H1 (cell line): Measurements from ENCODE around the gene GSTO2. TPM values are rescaled to one million over a fixed set of nuclear protein-coding genes. Genes with fewer than 3 reads are reported as not detected.

Source experiments
- CTCF ChIA-PET: fragments of 300-600 bp; sonication (Branson Sonifier 250); formaldehyde crosslinking; loops from one replicate; lab custom pipeline; 2021; ENCODE audit not compliant: partially characterized antibody; lab: Charles Lee
- POLR2A ChIA-PET: fragments of 300-600 bp; sonication (Branson Sonifier 250); formaldehyde crosslinking; loops from one replicate; lab custom pipeline; 2021; ENCODE audit warnings: inconsistent platforms; ENCODE audit not compliant: partially characterized antibody; lab: Charles Lee
- DNase-seq, 2 experiments: peaks; one replicate each; pipeline versions ENCODE4 v3.0.0 to v3.0.0-alpha.2; 2010 to 2022; ENCODE audit warnings: low spot score in 2 of 2, low read depth in 1 of 2, mixed read lengths in 1 of 2
- FAIRE-seq: peaks from 2 replicates; lab custom pipeline; 2011; peaks lifted over from hg19 to GRCh38; lab: Jason Lieb, UNC
- H2AFZ ChIP-seq: 2 replicates; pipeline ENCODE4 v1.8.1; 2012; ENCODE audit warnings: low read length, inconsistent platforms
- H2AK5ac ChIP-seq: 2 replicates; pipeline ENCODE4 v1.6.1; 2013; ENCODE audit warnings: low read depth, low read length
- H2BK120ac ChIP-seq: replicated peaks from 2 replicates; pipeline ENCODE3; 2013; ENCODE audit warnings: low read depth, low read length, inconsistent platforms
- H2BK12ac ChIP-seq: 2 replicates; pipeline ENCODE4 v1.6.1; 2013; ENCODE audit warnings: low read depth, low read length
- H2BK15ac ChIP-seq: 2 replicates; pipeline ENCODE4 v1.6.1; 2013; ENCODE audit warnings: low read length
- H2BK20ac ChIP-seq: 2 replicates; pipeline ENCODE4 v1.6.1; 2013; ENCODE audit warnings: low read length
- H2BK5ac ChIP-seq: 2 replicates; pipeline ENCODE4 v1.6.1; 2013; ENCODE audit warnings: low read depth, low read length
- H3K14ac ChIP-seq: 2 replicates; pipeline ENCODE4 v1.6.1; 2013; ENCODE audit warnings: inconsistent platforms; ENCODE audit not compliant: insufficient read length
- H3K18ac ChIP-seq: 2 replicates; pipeline ENCODE4 v1.6.1; 2013; ENCODE audit warnings: low read length; ENCODE audit errors: extremely low read depth
- H3K23ac ChIP-seq: 2 replicates; pipeline ENCODE4 v1.6.1; 2013; ENCODE audit warnings: inconsistent platforms; ENCODE audit not compliant: insufficient read length
- H3K23me2 ChIP-seq: 2 replicates; pipeline ENCODE4 v1.6.1; 2013; ENCODE audit warnings: low read depth, low read length
- H3K27ac ChIP-seq: 2 replicates; pipeline ENCODE4 v1.6.1; 2011; ENCODE audit warnings: low read depth, low read length, inconsistent platforms
- H3K27me3 ChIP-seq, 4 experiments: replicated peaks in 1 of 4; 1 replicate in 1 of 4; 2 replicates in 3 of 4; pipeline versions ENCODE4 v1.6.1 to v1.8.1; 2011 to 2013; ENCODE audit warnings: low read length in 3 of 4, mild to moderate bottlenecking in 3 of 4, inconsistent platforms in 2 of 4, mixed read lengths in 2 of 4, moderate library complexity in 1 of 4; ENCODE audit not compliant: control insufficient read depth in 3 of 4, insufficient read depth in 3 of 4; ENCODE audit errors: extremely low read depth in 1 of 4
- H3K36me3 ChIP-seq, 4 experiments: 2 replicates each; pipeline versions ENCODE4 v1.6.1 to v1.8.1; 2011 to 2013; ENCODE audit warnings: mild to moderate bottlenecking in 4 of 4, low read length in 3 of 4, moderate library complexity in 2 of 4, control low read depth in 1 of 4, inconsistent platforms in 1 of 4; ENCODE audit not compliant: insufficient read depth in 4 of 4, control insufficient read depth in 2 of 4
- H3K4ac ChIP-seq: replicated peaks from 2 replicates; pipeline ENCODE3; 2013; ENCODE audit warnings: low read length, low read depth, mixed read lengths, inconsistent platforms; ENCODE audit not compliant: insufficient read length
- H3K4me1 ChIP-seq, 4 experiments: replicated peaks in 1 of 4; 1 replicate in 1 of 4; 2 replicates in 3 of 4; pipeline versions ENCODE4 v1.6.1 to v1.8.1; 2011 to 2013; ENCODE audit warnings: low read length in 3 of 4, inconsistent platforms in 2 of 4, mixed read lengths in 1 of 4; ENCODE audit not compliant: insufficient read depth in 4 of 4, control insufficient read depth in 3 of 4
- H3K4me2 ChIP-seq, 2 experiments: 2 replicates each; pipeline versions ENCODE4 v1.6.1 to v1.8.1; 2011 to 2013; ENCODE audit warnings: low read depth in 2 of 2, low read length in 2 of 2, control low read depth in 1 of 2, inconsistent platforms in 1 of 2, mild to moderate bottlenecking in 1 of 2; ENCODE audit not compliant: insufficient read depth in 1 of 2
- H3K4me3 ChIP-seq, 4 experiments: fragments of 200-600, 300-600 bp in 1 of 4; sonication (generic), shearing (Covaris generic), sonication (Bioruptor Twin) in 1 of 4; 2 replicates each; pipeline versions ENCODE4 v1.5.1 to v1.8.1; 2011 to 2016; ENCODE audit warnings: low read length in 4 of 4, low read depth in 3 of 4, control low read depth in 2 of 4, inconsistent platforms in 2 of 4, mild to moderate bottlenecking in 2 of 4, mixed read lengths in 1 of 4, moderate library complexity in 1 of 4; ENCODE audit not compliant: insufficient read depth in 2 of 4; ENCODE audit errors: extremely low read depth in 1 of 4
- H3K56ac ChIP-seq: replicated peaks from 2 replicates; pipeline ENCODE3; 2013; ENCODE audit warnings: low read depth, mild to moderate bottlenecking, mixed read lengths, low read length, inconsistent platforms; ENCODE audit not compliant: insufficient read length
- H3K79me1 ChIP-seq: 2 replicates; pipeline ENCODE4 v1.6.1; 2013; ENCODE audit warnings: low read depth, low read length, control low read depth
- H3K79me2 ChIP-seq, 2 experiments: 2 replicates each; pipeline versions ENCODE4 v1.6.1 to v1.8.1; 2012 to 2013; ENCODE audit warnings: low read length in 2 of 2, mild to moderate bottlenecking in 2 of 2, inconsistent platforms in 1 of 2; ENCODE audit not compliant: insufficient read depth in 2 of 2, control insufficient read depth in 1 of 2
- H3K9ac ChIP-seq, 4 experiments: replicated peaks in 1 of 4; 1 replicate in 1 of 4; 2 replicates in 3 of 4; pipeline versions ENCODE4 v1.6.1 to v1.8.1; 2011 to 2013; ENCODE audit warnings: low read depth in 3 of 4, low read length in 3 of 4, control low read depth in 2 of 4, mild to moderate bottlenecking in 2 of 4, moderate library complexity in 2 of 4, inconsistent platforms in 1 of 4; ENCODE audit errors: extremely low read depth in 1 of 4
- H3K9me3 ChIP-seq, 2 experiments: 2 replicates each; pipeline versions ENCODE4 v1.6.1 to v1.8.1; 2012 to 2013; ENCODE audit warnings: mild to moderate bottlenecking in 2 of 2, moderate library complexity in 2 of 2, control low read depth in 1 of 2, inconsistent platforms in 1 of 2, low read depth in 1 of 2, low read length in 1 of 2, mixed read lengths in 1 of 2; ENCODE audit not compliant: insufficient read depth in 2 of 2
- H4K20me1 ChIP-seq, 2 experiments: replicated peaks in 1 of 2; 2 replicates each; pipeline versions ENCODE3 to v1.8.1; 2011 to 2013; ENCODE audit warnings: inconsistent platforms in 2 of 2, low read length in 2 of 2, mild to moderate bottlenecking in 1 of 2; ENCODE audit not compliant: insufficient read depth in 2 of 2, control insufficient read depth in 1 of 2
- H4K5ac ChIP-seq: 2 replicates; pipeline ENCODE4 v1.6.1; 2013; ENCODE audit warnings: low read length, low read depth, mixed read lengths, inconsistent platforms; ENCODE audit not compliant: insufficient read length
- H4K8ac ChIP-seq: 2 replicates; pipeline ENCODE4 v1.8.0; 2013; ENCODE audit warnings: mild to moderate bottlenecking, moderate library complexity, low read length, inconsistent platforms; ENCODE audit not compliant: insufficient read depth; ENCODE audit errors: extremely low read depth
- H4K91ac ChIP-seq: replicated peaks from 2 replicates; pipeline ENCODE3; 2013; ENCODE audit warnings: low read length, mixed read lengths, inconsistent platforms; ENCODE audit not compliant: insufficient read length
- CHD1 ChIP-seq: IDR thresholded peaks from 2 replicates; pipeline ENCODE4 v1.6.1; 2012; ENCODE audit warnings: low read depth, low read length, improper control_type of control experiment
- EGR1 ChIP-seq: IDR thresholded peaks from 2 replicates; pipeline ENCODE4 v1.6.1; 2011; ENCODE audit warnings: low read depth, low read length, borderline replicate concordance
- NRF1 ChIP-seq: IDR thresholded peaks from 2 replicates; pipeline ENCODE4 v1.6.1; 2011; ENCODE audit warnings: mild to moderate bottlenecking, low read depth, low read length, improper control_type of control experiment
- TCF12 ChIP-seq: IDR thresholded peaks from 2 replicates; pipeline ENCODE4 v1.6.1; 2011; ENCODE audit warnings: low read depth, mild to moderate bottlenecking, low read length
- whole genome bisulfite sequencing, 2 experiments: shearing (Covaris generic) in 1 of 2; methylation state at CpG; one replicate each; pipeline versions ENCODE4 v1.1.6 to v1.1.7; 2013 to 2015; ENCODE audit warnings: low lambda C conversion rate in 2 of 2, mixed read lengths in 2 of 2, inconsistent platforms in 1 of 2, low coverage in 1 of 2, missing lambda C conversion rate in 1 of 2; ENCODE audit not compliant: insufficient replicate concordance in 2 of 2, insufficient coverage in 1 of 2, insufficient read length in 1 of 2; ENCODE audit errors: extremely low coverage in 1 of 2, missing lambda C conversion rate in 1 of 2; 5-methylcytosine and 5-hydroxymethylcytosine counted together
- polyA plus RNA-seq, 7 experiments: library from polyadenylated mRNA; depleted of rRNA in 3 of 7; stranded (reverse) in 5 of 7; unstranded in 2 of 7; fragments of >200 nt in 5 of 7; fragments of 200-250 nt in 2 of 7; gene quantifications; 1 replicate in 5 of 7; 2 replicates in 1 of 7; 4 replicates in 1 of 7; pipeline versions ENCODE4 v1.2.1 to v1.2.3, GENCODE V29; 2011 to 2013; ENCODE audit warnings: missing spikeins in 2 of 7, mixed read lengths in 2 of 7
- total RNA-seq: library from RNA; stranded (reverse); fragmentation: NEBNext Ultra II Directional; extraction: Animal tissue kit (Norgen Biotek cat#: 25700); gene quantifications from 2 replicates; pipeline ENCODE4 v1.2.1, GENCODE V29; 2021
- TF ChIP-seq, protein P1 (sequence below): IDR thresholded peaks from 2 replicates; pipeline ENCODE4 v1.6.1; 2011; ENCODE audit warnings: low read depth, mild to moderate bottlenecking, low read length; ENCODE audit not compliant: insufficient read depth
- TF ChIP-seq, protein P2 (sequence below): IDR thresholded peaks from 2 replicates; pipeline ENCODE4 v1.6.1; 2012; ENCODE audit warnings: inconsistent platforms

The GSTO2 gene
- total and polyA plus RNA-seq, 2 of the 8 experiments (the other 6 are each of a cell fraction or from before 2014, with no cell fraction given): 13.1 to 41.7 TPM

DNA sequence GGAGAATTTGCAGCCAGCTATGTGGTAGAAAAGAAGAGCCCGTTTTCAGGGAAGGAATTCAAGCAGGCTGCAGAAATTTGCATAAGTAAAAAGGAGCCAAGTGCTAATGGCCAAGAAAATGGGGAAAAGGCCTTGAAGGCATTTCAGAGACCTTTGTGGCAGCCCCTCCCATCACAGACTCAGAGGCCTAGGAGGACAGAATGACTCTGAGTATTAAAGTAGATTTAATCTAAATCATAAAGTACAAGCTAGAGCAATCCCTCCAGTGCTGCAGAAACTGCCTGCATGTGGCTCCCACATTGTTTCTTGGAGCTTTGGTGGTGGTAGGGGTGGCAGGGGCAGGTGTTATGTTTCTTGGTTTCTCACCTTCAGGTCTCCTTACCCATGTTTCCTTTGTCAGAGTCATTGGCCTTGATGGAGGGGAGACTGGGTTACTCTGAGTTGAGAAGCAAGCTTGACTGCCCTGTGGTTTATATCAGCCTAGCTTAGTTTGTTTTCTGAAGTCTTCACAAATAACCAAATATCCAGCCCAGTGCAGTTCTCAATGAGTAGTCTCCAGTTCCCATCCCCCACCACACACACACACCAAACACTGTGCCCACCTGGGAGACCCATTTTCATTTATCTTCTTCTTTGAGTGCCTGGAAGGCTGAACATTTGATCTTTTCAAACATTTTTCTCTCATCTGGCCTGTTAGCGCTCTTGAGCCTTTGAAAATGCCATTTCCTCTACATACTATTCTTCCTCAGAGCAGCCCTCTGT, 34.8 kb downstream of the GSTO2 start:
- Histone ChIP-seq H4K20me1 (no peaks in the 10 kb centered on the region), H3K79me2 (no peaks in the 10 kb centered on the region), H3K23me2 (no peaks in the 10 kb centered on the region), H2BK5ac (no peak overlapping the region), H2AK5ac (no peak overlapping the region), H2AFZ (no peak overlapping the region), H3K4me1 (peaks cover 0 to 7% (median 3%) of the 10 kb centered on the region in 4 experiments; a peak in 3 of 7 replicates), H3K56ac (no peak overlapping the region), H3K4me2 (no peak overlapping the region), H3K79me1 (no peaks in the 10 kb centered on the region), H3K36me3 (peaks cover 0 to 2% (median 0%) of the 10 kb centered on the region in 4 experiments; a peak in 2 of 8 replicates), H4K5ac (no peak overlapping the region), H2BK20ac (no peak overlapping the region), H2BK120ac (no peak overlapping the region), H4K8ac (no peak overlapping the region), H2BK12ac (no peak overlapping the region), H3K23ac (no peak overlapping the region), H3K18ac (no peak overlapping the region), H3K4ac (no peak overlapping the region), H3K27me3 (no peaks in the 10 kb centered on the region), H3K9ac (no peak overlapping the region), H3K9me3 (peaks cover 12 to 14% of the 10 kb centered on the region in 2 experiments), H4K91ac (no peak overlapping the region), H3K27ac (no peak overlapping the region), H3K14ac (no peak overlapping the region), H2BK15ac (no peak overlapping the region), H3K4me3 (no peak overlapping the region)
- DNase-seq: no peak
- POLR2A ChIA-PET: interaction anchor here (1.3 to 1.4 kb wide), 2 partner anchors 9 to 12 kb away, joined by 3 to 4 read pairs; no protein-coding TSS in a partner anchor
- WGBS, 2 experiments: 47% methylated on average over 2 of the region's 2 CpGs; no CpG with 5 or more reads in 1 of the 2 experiments
- CTCF ChIA-PET: interaction anchor here (0.6 to 7.0 kb wide), 14 partner anchors 9 to 319 kb away, joined by 3 to 155 read pairs (median 4); partner anchors contain the start of genes CFAP58, GSTO2 and ITPRIP
- no peak for FAIRE-seq
- TF ChIP-seq EGR1 (no peak), TCF12 (no peak), CHD1 (no peak), NRF1 (no peak)
- TF ChIP-seq, protein P1, sequence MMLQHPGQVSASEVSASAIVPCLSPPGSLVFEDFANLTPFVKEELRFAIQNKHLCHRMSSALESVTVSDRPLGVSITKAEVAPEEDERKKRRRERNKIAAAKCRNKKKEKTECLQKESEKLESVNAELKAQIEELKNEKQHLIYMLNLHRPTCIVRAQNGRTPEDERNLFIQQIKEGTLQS: no peak
- TF ChIP-seq, protein P2, sequence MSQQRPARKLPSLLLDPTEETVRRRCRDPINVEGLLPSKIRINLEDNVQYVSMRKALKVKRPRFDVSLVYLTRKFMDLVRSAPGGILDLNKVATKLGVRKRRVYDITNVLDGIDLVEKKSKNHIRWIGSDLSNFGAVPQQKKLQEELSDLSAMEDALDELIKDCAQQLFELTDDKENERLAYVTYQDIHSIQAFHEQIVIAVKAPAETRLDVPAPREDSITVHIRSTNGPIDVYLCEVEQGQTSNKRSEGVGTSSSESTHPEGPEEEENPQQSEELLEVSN: no peak
